Effector memory CD4-positive, alpha-beta T cell (primary cell): ENCODE data around the gene CADM1.

Source experiments
- DNase-seq, 3 donors: peaks; one replicate each; pipeline ENCODE4 v3.0.0-alpha.2; 2020
- H3K27ac ChIP-seq: 2 replicates; pipeline ENCODE4 v1.7.0; 2013; ENCODE audit warnings: mild to moderate bottlenecking, low read length, moderate library complexity; ENCODE audit not compliant: insufficient read depth, poor library complexity, severe bottlenecking
- H3K27me3 ChIP-seq: replicated peaks from 2 replicates; pipeline ENCODE4 v1.7.0; 2013; ENCODE audit warnings: mild to moderate bottlenecking, low read length; ENCODE audit not compliant: insufficient read depth, control insufficient read depth, poor library complexity, severe bottlenecking
- H3K36me3 ChIP-seq: 2 replicates; pipeline ENCODE4 v1.7.0; 2013; ENCODE audit warnings: mild to moderate bottlenecking, low read length, moderate library complexity; ENCODE audit not compliant: control insufficient read depth, insufficient read depth
- H3K4me1 ChIP-seq: 2 replicates; pipeline ENCODE4 v1.7.0; 2013; ENCODE audit warnings: low read length, mild to moderate bottlenecking; ENCODE audit not compliant: control insufficient read depth, insufficient read depth, poor library complexity, severe bottlenecking
- H3K4me3 ChIP-seq: 2 replicates; pipeline ENCODE4 v1.7.0; 2013; ENCODE audit warnings: low read length, low read depth, mild to moderate bottlenecking; ENCODE audit not compliant: insufficient read depth, poor library complexity, severe bottlenecking
- H3K9me3 ChIP-seq: 2 replicates; pipeline ENCODE4 v1.7.0; 2013; ENCODE audit warnings: mild to moderate bottlenecking, low read length, moderate library complexity; ENCODE audit not compliant: control insufficient read depth

The CADM1 gene

DNA sequence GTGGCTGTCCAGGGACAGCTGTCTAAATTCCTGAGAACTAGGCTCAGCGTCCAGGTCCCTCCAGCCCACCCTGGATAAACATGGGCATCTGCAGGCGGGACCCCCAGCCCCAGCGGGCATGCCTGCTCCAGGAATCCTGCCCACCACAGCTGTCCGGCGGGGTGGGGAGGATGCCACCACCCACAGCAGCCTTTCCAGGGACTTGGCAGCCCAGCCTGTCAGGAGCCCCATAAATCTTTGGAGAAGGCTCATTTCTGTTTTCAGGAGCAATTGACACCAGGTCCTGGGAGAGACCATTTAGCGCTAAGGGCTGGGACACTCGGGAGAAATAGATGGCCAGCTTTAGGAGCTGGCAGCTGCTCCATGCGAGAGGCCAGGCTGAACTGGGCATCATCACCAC, 358.9 kb downstream of the CADM1 start:
- Histone ChIP-seq H3K9me3 (no peaks in the 10 kb centered on the region), H3K4me1 (no peaks in the 10 kb centered on the region), H3K27ac (no peak overlapping the region), H3K36me3 (no peaks in the 10 kb centered on the region), H3K4me3 (no peak overlapping the region), H3K27me3 (no peaks in the 10 kb centered on the region)
- no peak for DNase-seq

DNA sequence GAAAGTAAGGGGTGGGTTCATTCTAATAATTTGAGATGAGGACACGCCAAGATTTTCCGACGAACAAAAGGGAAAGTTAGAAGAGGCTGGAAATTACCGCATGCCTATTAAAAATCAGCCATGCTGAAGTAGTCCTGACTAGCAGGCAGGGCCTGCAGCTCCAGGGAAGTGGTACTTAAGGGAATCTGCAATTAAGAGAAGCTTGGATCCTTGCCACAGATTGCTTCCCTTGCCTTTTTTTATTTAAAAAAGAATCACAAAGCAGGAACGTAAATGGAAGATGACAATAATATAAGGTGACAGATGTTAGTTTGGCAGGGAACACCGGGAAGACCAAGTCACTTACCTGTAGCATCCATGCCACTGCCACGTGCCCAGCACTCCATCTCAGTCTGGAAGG, 359.3 kb downstream of the CADM1 start:
- H3K4me1 ChIP-seq: no peaks in the 10 kb centered on the region
- no peak overlapping the region for H3K27ac ChIP-seq
- H3K4me3 ChIP-seq: no peak overlapping the region
- H3K27me3 ChIP-seq: no peaks in the 10 kb centered on the region
- DNase-seq: no peak
- no peaks in the 10 kb centered on the region for H3K36me3 ChIP-seq
- no peaks in the 10 kb centered on the region for H3K9me3 ChIP-seq

DNA sequence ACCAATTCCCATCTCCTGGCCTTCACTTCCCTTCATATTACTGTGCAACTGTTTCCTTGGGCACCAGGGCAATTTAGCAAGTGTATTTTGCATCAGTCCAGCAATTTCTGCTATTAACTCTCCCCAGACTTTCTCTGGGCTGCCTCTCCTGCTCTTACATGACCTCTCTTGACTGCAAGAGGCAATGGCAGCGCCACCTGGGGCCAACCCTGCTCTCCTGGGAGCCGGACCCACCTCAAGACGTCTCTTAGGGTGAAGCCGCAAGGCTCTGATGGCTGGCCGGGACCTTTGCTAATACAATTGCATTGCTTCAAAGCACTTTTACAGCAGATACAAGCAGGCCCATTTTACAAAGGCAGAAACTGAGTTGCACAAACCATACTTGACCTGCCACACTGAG, 360.2 kb downstream of the CADM1 start:
- H3K4me1 ChIP-seq: no peaks in the 10 kb centered on the region
- DNase-seq: no peak
- no peak overlapping the region for H3K27ac ChIP-seq
- no peaks in the 10 kb centered on the region for H3K36me3 ChIP-seq
- no peaks in the 10 kb centered on the region for H3K9me3 ChIP-seq
- H3K4me3 ChIP-seq: no peak overlapping the region
- H3K27me3 ChIP-seq: no peaks in the 10 kb centered on the region

DNA sequence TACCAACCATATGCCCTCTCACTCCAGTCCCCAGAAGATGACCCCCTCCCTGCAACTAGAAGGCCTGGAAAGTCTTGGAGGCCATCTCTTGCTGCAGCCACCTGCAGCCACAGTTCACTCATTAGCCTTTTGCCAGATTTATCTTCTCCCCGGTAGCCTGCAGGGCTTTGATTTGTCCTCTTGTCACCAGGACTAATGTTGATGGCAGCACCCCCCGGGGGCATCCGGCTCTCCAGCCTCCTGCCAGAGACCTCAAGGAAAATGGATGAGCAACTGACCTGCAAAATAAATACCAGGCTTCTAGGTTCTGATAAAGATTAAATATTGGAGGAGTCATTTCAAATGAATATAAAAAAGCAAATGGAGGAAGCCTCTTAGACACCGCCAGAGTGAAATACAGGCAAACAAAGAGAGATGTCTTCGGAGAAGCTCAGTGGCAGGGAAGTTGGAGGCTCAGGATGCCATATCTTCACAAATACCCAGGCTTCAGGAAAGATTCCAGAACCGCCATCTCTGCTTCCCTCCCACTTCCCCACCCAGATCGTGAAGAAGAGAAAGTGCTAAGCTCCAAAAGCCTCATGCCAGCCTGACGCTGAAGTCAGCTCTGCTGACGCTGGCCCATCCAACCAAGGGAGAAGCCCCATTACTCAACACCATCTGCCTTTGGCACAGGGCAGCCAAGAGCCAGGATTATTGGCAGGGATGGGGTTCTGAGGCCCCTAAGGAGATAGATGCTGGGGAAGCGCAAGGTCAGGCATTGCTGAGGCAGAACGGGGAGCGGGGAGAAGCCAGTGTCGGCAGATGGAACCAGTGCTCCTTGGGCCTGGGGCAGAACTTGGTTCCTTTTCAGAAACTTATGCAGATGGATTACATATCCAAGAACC, 362.7 kb downstream of the CADM1 start:
- Histone ChIP-seq H3K27ac (no peak overlapping the region), H3K4me1 (no peaks in the 10 kb centered on the region), H3K36me3 (no peaks in the 10 kb centered on the region), H3K27me3 (no peaks in the 10 kb centered on the region), H3K4me3 (no peak overlapping the region), H3K9me3 (no peaks in the 10 kb centered on the region)
- DNase-seq: no peak

DNA sequence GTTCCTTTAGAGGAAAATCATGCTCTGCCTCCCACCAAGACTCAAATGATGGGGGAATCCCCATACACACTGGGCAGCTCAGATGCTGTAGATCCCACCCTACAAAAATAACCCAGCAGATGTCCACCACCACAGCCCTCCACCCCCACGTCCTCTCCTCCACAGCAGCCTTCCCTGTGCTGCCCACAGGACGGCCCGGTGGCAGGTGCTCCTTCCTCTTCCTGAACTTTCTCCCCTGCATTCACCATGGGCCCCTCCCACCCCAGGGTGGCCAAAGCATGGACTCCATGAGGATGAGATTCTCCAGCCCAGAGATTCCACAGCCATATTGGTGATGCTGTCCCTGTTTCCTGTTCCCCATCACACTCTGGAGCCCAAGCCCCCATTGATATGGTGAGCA, 368.3 kb downstream of the CADM1 start:
- Histone ChIP-seq H3K27ac (no peak overlapping the region), H3K4me3 (no peak overlapping the region), H3K27me3 (no peaks in the 10 kb centered on the region), H3K36me3 (no peaks in the 10 kb centered on the region), H3K9me3 (no peaks in the 10 kb centered on the region), H3K4me1 (no peaks in the 10 kb centered on the region)
- DNase-seq: no peak

DNA sequence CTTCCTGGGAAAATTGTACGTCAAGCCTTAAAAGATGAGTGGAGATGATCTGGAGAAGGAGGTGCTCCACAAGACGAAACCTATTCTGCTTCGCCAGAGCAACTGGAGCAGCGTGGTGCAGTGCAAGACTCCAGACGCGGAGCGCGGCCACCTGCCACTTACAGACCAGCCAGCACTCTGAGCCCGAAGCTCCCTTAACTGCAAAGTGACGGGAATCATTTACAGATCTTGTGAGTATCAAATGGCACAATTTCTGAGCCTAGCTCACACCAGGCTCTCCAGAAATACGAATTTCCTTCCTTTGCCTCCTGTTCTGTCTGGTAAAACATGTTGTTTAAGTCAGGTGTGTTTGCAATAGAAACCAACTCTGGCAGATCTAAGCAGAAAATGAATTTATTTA, 369.3 kb downstream of the CADM1 start:
- Histone ChIP-seq H3K4me3 (no peak overlapping the region), H3K27ac (no peak overlapping the region), H3K9me3 (no peaks in the 10 kb centered on the region), H3K36me3 (no peaks in the 10 kb centered on the region), H3K4me1 (no peaks in the 10 kb centered on the region), H3K27me3 (no peaks in the 10 kb centered on the region)
- no peak for DNase-seq

DNA sequence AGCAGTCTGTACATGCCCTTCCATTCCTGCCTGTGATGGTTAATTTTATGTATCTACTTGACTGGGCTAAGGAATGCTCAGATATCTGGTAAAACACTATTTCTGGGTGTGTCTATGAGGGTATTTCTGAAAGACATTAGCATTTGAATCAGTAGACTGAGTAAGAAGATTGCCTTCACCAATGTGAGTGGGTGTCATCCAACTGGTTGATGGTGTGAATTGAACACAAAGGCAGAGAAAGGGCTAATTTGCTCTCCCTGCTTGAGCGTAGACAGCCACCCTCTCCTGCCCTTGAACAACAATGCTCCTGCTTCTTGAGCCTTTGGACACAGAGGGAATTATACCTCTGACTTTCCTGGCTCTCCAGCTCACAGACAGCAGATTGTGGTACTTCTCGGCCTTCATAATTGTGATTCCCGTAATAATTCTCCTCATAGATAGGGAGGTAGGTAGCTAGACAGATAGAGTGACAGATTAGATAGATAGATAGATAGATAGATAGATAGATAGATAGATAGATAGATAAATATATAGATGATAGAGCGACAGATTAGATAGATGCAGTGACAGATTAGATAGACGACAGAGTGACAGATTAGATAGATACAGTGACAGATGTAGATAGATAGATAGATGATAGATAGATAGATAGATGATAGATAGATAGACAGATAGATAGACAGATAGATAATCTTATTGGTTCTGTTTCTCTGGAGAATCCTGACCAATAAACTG, 370.6 kb downstream of the CADM1 start:
- H3K27ac ChIP-seq: no peak overlapping the region
- no peak for DNase-seq

DNA sequence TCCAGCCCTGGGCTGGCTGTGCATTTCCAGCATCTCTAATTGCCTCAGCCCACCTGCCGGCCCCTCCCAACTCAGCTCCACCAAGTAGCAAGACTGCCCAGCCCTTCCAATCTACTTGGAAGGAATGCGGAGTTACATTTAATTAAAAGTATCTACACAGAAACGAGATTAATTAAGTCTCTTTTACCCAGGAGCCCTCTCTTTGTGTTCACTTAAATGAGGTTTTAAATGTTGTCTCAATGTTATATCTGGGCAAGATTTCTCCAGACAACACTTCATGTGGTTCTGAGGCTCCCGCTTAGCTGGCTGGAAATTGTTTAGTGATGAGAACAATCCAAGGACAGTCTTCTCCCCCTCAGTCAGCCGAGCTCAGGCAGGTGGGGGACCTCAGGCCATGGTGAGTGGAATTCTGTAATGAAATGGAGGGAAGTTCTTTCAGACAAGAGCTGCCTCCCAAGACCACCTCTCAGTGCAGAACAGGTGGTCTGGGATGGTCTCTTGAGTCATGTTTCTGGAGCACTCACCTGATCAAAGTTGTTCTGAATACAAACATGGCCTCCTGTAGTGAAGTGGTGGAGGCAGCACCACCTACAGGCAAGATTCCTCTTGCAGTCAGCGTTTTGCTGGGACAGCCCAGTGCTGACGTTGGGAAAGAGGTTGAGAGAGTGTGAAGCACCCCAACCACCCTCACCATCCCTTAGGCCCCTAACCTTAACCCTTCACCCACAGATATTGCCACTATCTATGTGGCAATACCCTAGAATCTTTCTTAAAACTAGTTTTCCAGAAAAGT, 371.6 kb downstream of the CADM1 start:
- Histone ChIP-seq H3K27me3 (no peaks in the 10 kb centered on the region), H3K36me3 (no peaks in the 10 kb centered on the region), H3K9me3 (no peaks in the 10 kb centered on the region), H3K4me3 (no peak overlapping the region), H3K4me1 (no peaks in the 10 kb centered on the region), H3K27ac (no peak overlapping the region)
- no peak for DNase-seq

More for the DNA sequence above, 370.6 kb downstream of the CADM1 start:
- Histone ChIP-seq H3K4me1 (no peaks in the 10 kb centered on the region), H3K4me3 (no peak overlapping the region), H3K9me3 (no peaks in the 10 kb centered on the region), H3K36me3 (no peaks in the 10 kb centered on the region), H3K27me3 (no peaks in the 10 kb centered on the region)

DNA sequence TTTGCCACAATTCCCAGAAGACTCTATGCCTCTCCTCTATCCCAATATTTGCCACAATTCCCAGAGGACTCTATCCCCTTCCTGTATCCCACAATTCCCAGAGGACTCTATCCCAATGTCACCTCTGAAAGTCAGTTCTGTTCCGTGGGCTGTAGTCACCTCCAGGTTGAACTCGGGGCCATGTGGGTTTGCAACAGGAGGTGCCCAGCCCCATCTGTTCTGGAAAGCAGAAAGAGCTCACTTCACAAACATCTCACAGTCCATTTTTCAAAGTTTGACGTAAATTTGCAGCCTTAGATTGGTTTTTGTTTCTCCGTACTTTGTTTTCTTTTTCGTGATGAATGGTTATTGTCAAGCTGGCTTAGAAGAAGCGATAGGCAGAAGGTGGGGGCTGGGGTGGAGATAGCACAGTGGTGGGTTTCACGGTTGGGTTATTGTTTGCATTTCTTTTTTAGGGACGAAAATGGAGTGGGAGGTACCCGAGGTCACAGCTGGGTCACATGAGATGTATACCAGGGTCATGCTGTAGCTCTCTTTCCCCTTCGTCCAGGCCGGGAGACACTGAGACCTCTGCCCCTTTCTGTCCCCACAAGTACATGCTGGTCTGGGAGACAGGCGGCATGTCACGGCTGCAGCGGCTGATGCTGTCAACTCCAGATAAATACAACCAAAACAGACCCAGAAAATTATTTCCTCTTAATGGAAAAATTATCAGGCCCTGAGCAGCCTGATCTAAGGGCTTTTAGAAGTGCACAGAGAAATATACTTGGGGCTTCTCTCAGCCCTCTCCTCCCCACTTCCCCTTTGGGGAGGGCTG, 374.5 kb downstream of the CADM1 start:
- DNase-seq: no peak
- H3K4me1 ChIP-seq: no peaks in the 10 kb centered on the region

More for the DNA sequence above, 374.5 kb downstream of the CADM1 start:
- no peak overlapping the region for H3K27ac ChIP-seq
- no peak overlapping the region for H3K4me3 ChIP-seq
- no peaks in the 10 kb centered on the region for H3K9me3 ChIP-seq
- no peaks in the 10 kb centered on the region for H3K36me3 ChIP-seq
- no peaks in the 10 kb centered on the region for H3K27me3 ChIP-seq
